Measurements from ENCODE around the gene MISP3.

MISP3 gene

GRCh38 chr19:14081797-14082674 is 9.4 kb downstream of the MISP3 start:
- no peak for DNase-seq

GRCh38 chr19:14082675-14082960 is 10.0 kb downstream of the MISP3 start:
- DNase-seq, result no peak

GRCh38 chr19:14085309-14085995 is 12.9 kb downstream of the MISP3 start, which contains the start of gene C19orf67:
C19orf67 (minus strand) TSS chr19:14085783; CDS start chr19:14085627, 156 bp downstream.
- DNase-seq, result no peak

GRCh38 chr19:14086098-14086497 is 13.5 kb downstream of the MISP3 start:
- DNase-seq, result no peak

GRCh38 chr19:14088634-14089411 is 16.2 kb downstream of the MISP3 start:
- DNase-seq, result no peak

GRCh38 chr19:14089412-14089661 is 16.8 kb downstream of the MISP3 start:
- DNase-seq, result peak in 1 of 2 experiments; percentile 9

DNA sequence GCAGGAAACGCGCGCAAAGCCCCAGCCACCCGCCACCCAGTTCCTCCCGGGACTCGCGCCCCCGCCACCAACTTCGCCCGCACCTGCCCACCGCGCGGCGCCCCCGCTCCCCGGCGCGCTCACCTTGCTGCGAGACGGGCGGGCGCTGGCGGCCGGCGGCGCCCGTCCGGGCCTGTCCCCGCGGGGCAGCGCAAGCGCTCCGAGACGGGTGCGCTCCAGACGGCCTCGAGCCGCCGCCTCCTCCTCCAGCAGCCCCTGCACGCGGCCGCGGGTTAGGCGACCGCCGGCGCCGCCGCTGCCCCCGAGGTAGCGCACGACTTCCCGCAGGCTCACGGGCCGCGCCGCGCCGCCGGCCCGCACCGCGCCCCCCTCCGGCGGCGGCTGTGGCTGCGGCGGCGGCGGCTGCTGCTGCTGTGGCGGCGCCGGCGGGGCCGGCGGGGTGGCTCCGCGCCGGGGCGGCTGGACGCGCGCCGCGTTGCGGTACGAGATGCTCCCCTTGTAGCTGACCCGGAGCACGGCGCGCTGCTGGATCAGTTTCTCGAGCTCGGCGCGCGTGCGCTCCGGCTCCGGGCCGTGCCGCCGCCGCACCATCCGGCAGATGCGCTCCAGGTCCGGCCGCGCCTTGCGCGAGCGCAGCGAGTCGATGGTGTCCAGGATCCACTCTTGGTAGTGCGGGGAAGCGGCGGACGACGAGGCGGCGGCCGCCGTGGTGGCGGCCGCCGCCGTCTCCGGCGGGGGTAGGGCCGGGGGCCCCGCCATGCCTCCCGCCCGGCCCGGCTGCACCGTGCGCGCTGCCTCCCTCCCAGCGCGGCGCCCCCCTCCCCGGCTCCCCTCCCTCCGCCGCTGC is 17.3 kb downstream of the MISP3 start:
- no peak for DNase-seq

DNA sequence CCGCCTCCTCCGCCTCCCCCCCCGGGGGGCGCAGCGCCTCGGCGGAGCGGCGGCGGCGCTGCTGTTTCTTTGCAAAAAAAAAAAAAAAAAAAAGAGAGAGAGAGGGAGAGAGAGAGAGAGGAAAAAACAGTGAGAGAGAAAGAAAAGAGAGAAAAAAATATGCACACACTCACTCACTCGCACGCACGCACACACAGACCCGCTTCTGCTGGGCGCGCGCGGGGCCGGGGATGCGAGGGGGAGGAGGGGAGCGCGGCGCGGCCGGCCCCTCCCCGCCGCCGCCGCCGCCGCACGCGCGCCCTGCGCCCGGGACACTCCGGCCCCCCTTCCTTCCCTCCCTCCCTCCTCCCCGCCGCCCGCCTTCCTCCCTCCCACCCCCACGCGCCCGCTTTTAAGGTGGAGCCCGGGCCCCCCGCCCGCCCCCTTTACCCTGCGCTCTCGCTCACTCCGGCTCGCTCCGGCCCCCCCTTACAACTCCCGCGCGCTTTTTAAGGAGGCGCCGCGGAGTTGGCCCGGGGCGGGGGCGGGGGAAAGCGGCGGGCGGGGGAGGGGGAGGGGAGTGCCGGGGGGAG is 18.0 kb downstream of the MISP3 start, which contains the start of gene SAMD1:
TSS of gene SAMD1 (minus strand) at position 243 of the 572 bp plus-strand sequence.
- DNase-seq, result peak; percentile 59 to 84

- peak; percentile 61 to 84 for DNase-seq
Measured at GRCh38 chr19:14091081-14091812, 18.7 kb downstream of the MISP3 start.

GRCh38 chr19:14091813-14092462 is 19.4 kb downstream of the MISP3 start:
- DNase-seq, result no peak

DNA sequence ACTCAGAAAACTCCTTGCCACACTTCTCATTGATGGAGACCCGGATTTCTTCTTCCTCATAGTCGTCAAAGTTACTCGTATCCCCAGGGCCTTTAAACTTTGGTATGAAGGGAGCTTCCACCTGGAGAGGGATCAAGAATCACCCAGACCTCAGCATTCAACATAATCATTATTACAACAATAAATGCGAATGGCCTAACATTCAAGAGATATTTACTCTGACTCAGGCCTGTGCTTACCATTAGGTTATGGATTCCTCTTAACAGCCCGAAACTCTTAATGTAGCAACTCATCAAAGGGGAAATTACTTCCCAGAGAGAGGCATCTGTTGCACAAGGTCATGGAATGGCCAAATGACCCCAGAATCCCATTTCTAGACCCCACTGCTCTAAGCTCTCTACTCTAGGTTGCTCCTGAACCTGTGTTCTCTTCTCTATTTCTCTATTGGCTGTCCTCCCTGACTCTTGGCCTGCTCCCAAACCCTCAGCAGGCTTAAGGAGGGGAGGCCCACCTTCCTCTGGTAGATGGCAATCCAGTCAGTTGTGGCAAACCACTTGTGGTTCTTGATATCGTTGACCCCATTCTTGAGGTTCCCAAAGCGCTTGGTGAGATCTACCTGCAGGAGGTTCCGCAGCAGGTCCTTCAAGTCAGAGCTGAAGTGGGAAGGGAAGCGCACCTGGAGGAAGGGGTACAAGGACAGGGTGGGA is 20.7 kb downstream of the MISP3 start:
- DNase-seq, result no peak

- DNase-seq, result no peak
Measured at GRCh38 chr19:14094854-14095253, 22.3 kb downstream of the MISP3 start.

DNA sequence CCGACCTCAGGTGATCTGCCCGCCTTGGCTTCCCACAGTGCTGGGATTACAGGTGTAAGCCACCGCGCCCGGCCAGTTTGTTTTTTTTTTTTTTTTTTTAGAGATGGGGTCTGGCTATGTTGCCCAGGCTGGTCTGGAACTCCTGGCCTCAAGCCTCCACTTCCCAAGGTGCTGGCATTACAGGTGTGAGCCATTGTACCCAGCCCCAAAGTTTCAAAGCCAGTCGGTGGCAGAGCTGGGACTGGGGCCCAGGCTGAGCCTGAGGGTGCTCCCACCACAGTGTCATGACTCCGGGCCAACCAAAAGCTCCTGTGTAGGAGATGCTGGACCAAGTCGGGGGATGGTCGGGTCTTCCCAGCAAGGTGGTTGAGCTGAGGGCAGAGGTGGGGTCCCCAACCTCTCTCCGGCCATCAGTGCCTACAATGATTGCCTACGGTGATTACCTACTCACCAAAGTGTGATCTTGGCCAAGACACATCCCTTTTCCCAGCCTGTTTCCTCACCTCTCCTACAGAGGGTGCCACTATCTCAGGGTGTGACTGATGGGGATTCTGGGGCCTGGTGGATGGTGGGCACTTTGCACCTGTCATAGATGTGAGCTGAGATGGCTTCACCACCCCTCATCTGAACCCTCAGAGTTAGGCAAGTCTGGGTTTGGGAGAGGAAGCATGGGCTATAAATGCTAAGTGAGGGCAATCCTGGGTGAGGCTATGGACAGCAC is 23.8 kb downstream of the MISP3 start:
- no peak for DNase-seq

GRCh38 chr19:14097532-14098151 is 25.1 kb downstream of the MISP3 start:
- DNase-seq, result no peak

DNA sequence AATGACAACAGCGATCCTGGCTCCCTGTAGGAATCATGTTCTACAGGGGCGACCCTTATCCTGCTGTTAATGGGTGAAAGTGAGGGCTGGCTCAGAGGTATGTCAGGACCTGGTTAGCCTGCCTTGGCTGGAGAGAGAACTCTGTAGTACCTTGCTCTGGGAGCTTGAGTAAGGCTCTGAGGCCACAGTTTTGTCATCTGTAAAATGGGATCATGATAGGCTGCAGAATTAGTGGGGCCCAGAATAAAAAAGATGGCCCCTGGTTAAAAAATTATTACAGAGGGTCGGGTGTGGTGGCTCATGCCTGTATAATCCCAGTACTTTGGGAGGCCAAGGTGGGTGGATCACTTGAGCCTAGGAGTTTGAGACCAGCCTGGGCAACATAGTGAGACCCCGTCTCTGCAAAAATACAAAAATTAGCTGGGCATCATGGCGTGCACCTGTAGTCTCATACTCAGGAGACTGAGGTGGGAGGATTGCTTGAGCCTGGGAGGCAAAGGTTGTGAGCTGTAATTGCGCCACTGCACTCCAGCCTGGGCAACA is 28.5 kb downstream of the MISP3 start:
- no peak for DNase-seq

- no peak for DNase-seq
Measured at GRCh38 chr19:14102102-14102696, 29.6 kb downstream of the MISP3 start.

GRCh38 chr19:14102756-14103155 is 30.2 kb downstream of the MISP3 start:
- DNase-seq, result no peak

DNA sequence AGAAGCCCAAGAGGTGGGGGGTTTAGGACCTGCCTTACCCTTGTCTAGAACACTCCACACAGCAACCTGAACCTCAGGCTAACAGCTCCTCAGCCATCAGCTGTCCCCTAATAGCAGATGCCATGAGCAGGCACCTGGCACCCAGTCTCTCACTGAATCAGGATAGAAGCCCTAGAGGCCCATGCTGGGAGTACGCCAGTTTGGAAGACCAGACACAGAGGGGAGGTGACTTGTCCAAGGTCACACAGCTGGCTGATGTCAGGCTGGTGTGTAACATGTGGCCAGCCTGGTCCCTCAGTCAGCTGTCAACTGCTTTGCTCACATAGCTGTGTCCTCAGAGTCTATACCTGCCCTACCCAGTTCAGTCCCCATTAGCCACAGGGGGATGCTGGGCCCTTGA is 30.7 kb downstream of the MISP3 start:
- DNase-seq, result no peak

- no peak for DNase-seq
Measured at GRCh38 chr19:14105680-14106079, 33.1 kb downstream of the MISP3 start.
